K562 (cell line): ENCODE measurements around the gene ZNF582. TPM values are rescaled to one million over a fixed set of nuclear protein-coding genes. Genes with fewer than 3 reads are reported as not detected.

ENCODE experiments used
- BRD4 ChIP-seq: fragments of 200-600 bp; sonication (generic); IDR thresholded peaks from 2 replicates; pipeline ENCODE4 v1.6.1; 2017; ENCODE audit warnings: inconsistent platforms
- BRF1 ChIP-seq: IDR thresholded peaks from 3 replicates; pipeline ENCODE4 v1.6.1; 2011; ENCODE audit warnings: borderline replicate concordance, mild to moderate bottlenecking; ENCODE audit not compliant: insufficient read length; ENCODE audit errors: extremely low read depth
- LCOR ChIP-seq: sonication (generic); formaldehyde crosslinking; IDR thresholded peaks from 2 replicates; pipeline ENCODE4 v1.8.0; 2022; ENCODE audit warnings: mild to moderate bottlenecking, missing genetic modification reagents
- MCM3 ChIP-seq: fragments of 450-650 bp; IDR thresholded peaks from 2 replicates; pipeline ENCODE4 v1.6.1; 2016
- MGA ChIP-seq: fragments of 450-650 bp; IDR thresholded peaks from 2 replicates; pipeline ENCODE4 v1.6.1; 2016; ENCODE audit warnings: mild to moderate bottlenecking, moderate library complexity
- NFE2L1 ChIP-seq: fragments of 450-650 bp; IDR thresholded peaks from 2 replicates; pipeline ENCODE4 v1.6.1; 2016; ENCODE audit warnings: missing genetic modification characterization, low read depth, mild to moderate bottlenecking, missing compliant biosample characterization, moderate library complexity, borderline replicate concordance
- NFXL1 ChIP-seq: fragments of 450-650 bp; formaldehyde crosslinking; IDR thresholded peaks from 2 replicates; pipeline ENCODE4 v1.4.0; 2021; ENCODE audit warnings: mild to moderate bottlenecking
- SAFB ChIP-seq: fragments of 200-400 bp; formaldehyde crosslinking; IDR thresholded peaks from 2 replicates; pipeline ENCODE4 v1.6.1; 2017; ENCODE audit warnings: low read depth, low read length, borderline replicate concordance
- SNIP1 ChIP-seq: fragments of 450-650 bp; IDR thresholded peaks from 2 replicates; pipeline ENCODE4 v1.7.1; 2017; ENCODE audit warnings: low read depth, mild to moderate bottlenecking
- TOE1 ChIP-seq, 2 experiments: fragments of 450-650 bp in 1 of 2; sonication (generic) in 1 of 2; formaldehyde crosslinking in 1 of 2; IDR thresholded peaks; 2 replicates each; pipeline versions ENCODE4 v1.7.1 to v1.8.0; 2016 to 2022; ENCODE audit warnings: borderline replicate concordance in 2 of 2, mild to moderate bottlenecking in 2 of 2, antibody characterized with exemption in 1 of 2, inconsistent platforms in 1 of 2, low read depth in 1 of 2, missing genetic modification reagents in 1 of 2, moderate library complexity in 1 of 2
- ZEB2 ChIP-seq: fragments of 450-650 bp; IDR thresholded peaks from 2 replicates; pipeline ENCODE4 v1.6.1; 2016
- ZNF217 ChIP-seq: sonication (generic); formaldehyde crosslinking; IDR thresholded peaks from 2 replicates; pipeline ENCODE4 v1.8.0; 2022; ENCODE audit warnings: mild to moderate bottlenecking, missing genetic modification reagents
- polyA plus RNA-seq, 8 experiments: library from polyadenylated mRNA; depleted of rRNA in 4 of 8; stranded (reverse) in 5 of 8; unstranded in 3 of 8; fragments of >200 nt; fragmentation: Nextera tagmentation in 2 of 8; fragmentation: Illumina TruSeq in 1 of 8; extraction: Ambion mirVana in 2 of 8; extraction: Trizol in 1 of 8; gene quantifications; 2 replicates each; pipeline versions ENCODE4 v1.2.1 to v1.2.3, GENCODE V29; 2011 to 2014; ENCODE audit warnings: inconsistent platforms in 1 of 8, missing spikeins in 1 of 8
- total RNA-seq, 7 experiments: library from RNA; depleted of rRNA in 6 of 7; stranded (reverse); fragments of >200 nt in 6 of 7; fragmentation: Illumina TruSeq in 2 of 7; extraction: Trizol in 2 of 7; gene quantifications; 2 replicates each; pipeline versions ENCODE4 v1.2.1 to v1.2.3, GENCODE V29; 2011 to 2021; ENCODE audit warnings: low replicate concordance in 1 of 7

ZNF582 gene
- total and polyA plus RNA-seq, 9 of the 15 experiments (the other 6 are each of a cell fraction or from before 2014, with no cell fraction given) = 0.72 to 3.3 (median 1.6) TPM

GRCh38 chr19:56393119-56394012 is at the start of gene ZNF582 (continued):
- TF ChIP-seq MGA (peak; percentile 78), TOE1 (IDR thresholded peaks at IDR 0.05; ENCODE audit: borderline replicate concordance) (peak; percentile 50; the same call in 1 of the 2 replicates), TOE1 (CRISPR knock-in tag; IDR thresholded peaks at IDR 0.05; ENCODE audit: borderline replicate concordance, low read depth) (no peak), ZNF217 (CRISPR knock-in tag) (no peak), SNIP1 (no peak), BRD4 (no peak), NFE2L1 (tag) (no peak), BRF1 (no peak), ZEB2 (no peak), LCOR (CRISPR knock-in tag) (no peak), NFXL1 (no peak), SAFB (no peak), MCM3 (no peak)
